ENCODE results near the gene S100A12. TPM values are rescaled to one million over a fixed set of nuclear protein-coding genes. Genes with fewer than 3 reads are reported as not detected.

The S100A12 gene
- polyA plus RNA-seq, 1 experiment: not detected

DNA sequence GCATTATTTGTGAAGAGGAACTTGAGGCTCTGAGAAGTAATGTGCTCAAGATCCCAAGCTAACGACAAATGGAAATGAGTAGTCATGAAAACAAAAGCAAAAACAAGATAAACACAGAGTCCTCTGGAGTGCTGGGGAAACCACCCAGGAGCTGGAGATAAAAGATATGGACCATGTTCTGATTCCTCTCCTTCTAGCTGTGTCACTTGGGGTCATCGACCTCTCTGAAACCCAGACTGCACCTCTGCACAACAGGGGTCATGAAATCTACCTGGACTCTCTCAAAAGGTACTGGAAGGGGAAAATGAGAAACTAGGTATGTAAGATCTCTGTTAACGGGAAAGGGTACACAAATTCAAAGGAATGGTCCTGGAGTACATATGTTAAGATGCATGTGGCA is 33.2 kb downstream of the S100A12 start:
- CTCF ChIA-PET: interaction anchor here (0.8 to 2.8 kb wide), 3 partner anchors 11 to 152 kb away, joined by 3 to 15 read pairs (median 5); no protein-coding TSS in a partner anchor

DNA sequence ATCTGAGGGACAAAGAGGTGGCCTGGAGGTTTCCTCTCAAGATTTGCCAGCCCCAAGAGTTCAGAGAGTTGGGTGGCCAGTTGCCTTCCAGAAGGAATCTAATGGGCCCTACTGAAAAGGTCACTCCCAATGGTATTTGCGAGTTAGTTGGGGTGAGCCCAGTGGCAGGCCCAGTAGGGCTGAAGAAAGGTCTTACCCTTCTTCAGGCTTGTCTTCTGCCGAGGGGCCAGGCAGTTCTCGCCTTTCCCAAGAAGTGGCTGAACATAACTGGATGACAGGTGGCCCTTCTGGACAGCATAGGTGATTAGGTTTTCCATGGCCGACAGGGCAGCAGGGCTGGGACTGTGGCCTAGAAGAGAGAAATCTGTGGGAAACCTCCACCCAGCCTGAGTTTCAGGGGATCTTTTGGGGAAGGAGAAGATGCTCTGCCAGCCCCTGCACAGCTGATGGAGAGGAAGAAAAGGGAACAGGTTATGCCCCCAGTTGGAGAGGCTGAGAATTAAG is 33.9 kb downstream of the S100A12 start:
- Histone ChIP-seq H3K36me3 (ENCODE audit: control insufficient read depth, insufficient read depth, low read length) (no peaks in the 10 kb centered on the region), H3K4me3 (ENCODE audit: low read depth, low read length) (no peak overlapping the region), H3K27me3 (ENCODE audit: control insufficient read depth, insufficient read depth, low read length) (0 out of 2 replicates have a peak, but pooled peaks cover 2% of the 10 kb centered on the region)
- ChIA-PET CTCF (interaction anchor here (2.8 kb wide), 1 partner anchor 11 kb away, joined by 15 read pairs; no protein-coding TSS in a partner anchor), POLR2A (no interaction called here)
- no peak for DNase-seq (ENCODE audit: low read depth)
- TF ChIP-seq, protein P1, sequence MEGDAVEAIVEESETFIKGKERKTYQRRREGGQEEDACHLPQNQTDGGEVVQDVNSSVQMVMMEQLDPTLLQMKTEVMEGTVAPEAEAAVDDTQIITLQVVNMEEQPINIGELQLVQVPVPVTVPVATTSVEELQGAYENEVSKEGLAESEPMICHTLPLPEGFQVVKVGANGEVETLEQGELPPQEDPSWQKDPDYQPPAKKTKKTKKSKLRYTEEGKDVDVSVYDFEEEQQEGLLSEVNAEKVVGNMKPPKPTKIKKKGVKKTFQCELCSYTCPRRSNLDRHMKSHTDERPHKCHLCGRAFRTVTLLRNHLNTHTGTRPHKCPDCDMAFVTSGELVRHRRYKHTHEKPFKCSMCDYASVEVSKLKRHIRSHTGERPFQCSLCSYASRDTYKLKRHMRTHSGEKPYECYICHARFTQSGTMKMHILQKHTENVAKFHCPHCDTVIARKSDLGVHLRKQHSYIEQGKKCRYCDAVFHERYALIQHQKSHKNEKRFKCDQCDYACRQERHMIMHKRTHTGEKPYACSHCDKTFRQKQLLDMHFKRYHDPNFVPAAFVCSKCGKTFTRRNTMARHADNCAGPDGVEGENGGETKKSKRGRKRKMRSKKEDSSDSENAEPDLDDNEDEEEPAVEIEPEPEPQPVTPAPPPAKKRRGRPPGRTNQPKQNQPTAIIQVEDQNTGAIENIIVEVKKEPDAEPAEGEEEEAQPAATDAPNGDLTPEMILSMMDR (IDR thresholded peaks at IDR 0.05; ENCODE audit: insufficient read depth, low read depth, low read length): no peak

More for the DNA sequence above, 33.2 kb downstream of the S100A12 start:
- Histone ChIP-seq H3K36me3 (ENCODE audit: control insufficient read depth, insufficient read depth, low read length) (no peaks in the 10 kb centered on the region), H3K27me3 (ENCODE audit: control insufficient read depth, insufficient read depth, low read length) (0 out of 2 replicates have a peak, but pooled peaks cover 2% of the 10 kb centered on the region), H3K4me3 (ENCODE audit: low read depth, low read length) (no peak overlapping the region)
- TF ChIP-seq, protein P1 (IDR thresholded peaks at IDR 0.05; ENCODE audit: insufficient read depth, low read depth, low read length): no peak
- POLR2A ChIA-PET: no interaction called here
- DNase-seq (ENCODE audit: low read depth): no peak

DNA sequence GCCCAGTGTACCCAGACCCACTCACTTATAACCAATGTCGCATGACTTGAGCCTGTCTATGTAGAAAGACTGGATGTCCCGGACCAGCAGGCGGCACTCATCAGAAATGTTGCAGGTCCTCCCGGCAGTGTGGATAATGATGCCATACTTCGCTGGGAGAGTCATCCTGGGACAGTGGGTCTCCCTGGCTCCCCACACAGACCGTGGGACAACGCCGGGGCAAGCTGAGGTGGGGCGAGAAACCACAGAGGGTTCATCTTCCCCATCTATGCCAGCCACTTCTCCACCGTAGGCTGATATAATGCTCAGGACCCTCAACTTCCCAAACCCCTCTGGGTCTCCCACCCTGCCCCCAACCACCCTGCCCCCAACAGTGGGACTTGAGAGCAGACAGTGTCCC is 35.1 kb downstream of the S100A12 start:
- ChIA-PET CTCF (no interaction called here), POLR2A (no interaction called here)
- H3K36me3 ChIP-seq (ENCODE audit: control insufficient read depth, insufficient read depth, low read length): no peaks in the 10 kb centered on the region
- no peak for DNase-seq (ENCODE audit: low read depth)
- TF ChIP-seq, protein P1 (IDR thresholded peaks at IDR 0.05; ENCODE audit: insufficient read depth, low read depth, low read length): no peak
- H3K27me3 ChIP-seq (ENCODE audit: control insufficient read depth, insufficient read depth, low read length): 0 out of 2 replicates have a peak, but pooled peaks cover 2% of the 10 kb centered on the region
- H3K4me3 ChIP-seq (ENCODE audit: low read depth, low read length): no peak overlapping the region

DNA sequence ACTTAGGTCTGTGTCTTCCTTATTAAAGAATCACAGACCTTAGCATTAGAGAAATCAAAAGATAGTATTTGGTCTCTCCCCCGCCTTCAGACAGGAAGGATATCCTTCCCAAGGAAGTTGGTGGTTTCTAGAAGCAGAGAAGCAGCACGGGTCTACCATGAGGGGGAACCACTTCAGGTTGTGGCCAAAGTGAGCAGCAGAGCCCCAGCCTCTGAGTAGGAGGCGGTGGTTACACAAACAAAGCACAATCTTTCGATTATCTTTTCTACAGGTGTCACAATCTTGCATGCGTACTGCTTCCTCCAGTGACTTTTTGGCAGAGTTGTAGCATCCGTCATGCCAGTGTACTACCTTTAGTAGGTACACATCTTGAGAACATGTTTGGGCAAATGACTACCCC is 35.6 kb downstream of the S100A12 start:
- Histone ChIP-seq H3K27me3 (ENCODE audit: control insufficient read depth, insufficient read depth, low read length) (0 out of 2 replicates have a peak, but pooled peaks cover 2% of the 10 kb centered on the region), H3K36me3 (ENCODE audit: control insufficient read depth, insufficient read depth, low read length) (no peaks in the 10 kb centered on the region), H3K4me3 (ENCODE audit: low read depth, low read length) (no peak overlapping the region)
- ChIA-PET POLR2A (no interaction called here), CTCF (interaction anchor here (0.6 kb wide), 1 partner anchor 25 kb away, joined by 3 read pairs; no protein-coding TSS in a partner anchor)
- no peak for DNase-seq (ENCODE audit: low read depth)
- TF ChIP-seq, protein P1 (IDR thresholded peaks at IDR 0.05; ENCODE audit: insufficient read depth, low read depth, low read length): no peak

DNA sequence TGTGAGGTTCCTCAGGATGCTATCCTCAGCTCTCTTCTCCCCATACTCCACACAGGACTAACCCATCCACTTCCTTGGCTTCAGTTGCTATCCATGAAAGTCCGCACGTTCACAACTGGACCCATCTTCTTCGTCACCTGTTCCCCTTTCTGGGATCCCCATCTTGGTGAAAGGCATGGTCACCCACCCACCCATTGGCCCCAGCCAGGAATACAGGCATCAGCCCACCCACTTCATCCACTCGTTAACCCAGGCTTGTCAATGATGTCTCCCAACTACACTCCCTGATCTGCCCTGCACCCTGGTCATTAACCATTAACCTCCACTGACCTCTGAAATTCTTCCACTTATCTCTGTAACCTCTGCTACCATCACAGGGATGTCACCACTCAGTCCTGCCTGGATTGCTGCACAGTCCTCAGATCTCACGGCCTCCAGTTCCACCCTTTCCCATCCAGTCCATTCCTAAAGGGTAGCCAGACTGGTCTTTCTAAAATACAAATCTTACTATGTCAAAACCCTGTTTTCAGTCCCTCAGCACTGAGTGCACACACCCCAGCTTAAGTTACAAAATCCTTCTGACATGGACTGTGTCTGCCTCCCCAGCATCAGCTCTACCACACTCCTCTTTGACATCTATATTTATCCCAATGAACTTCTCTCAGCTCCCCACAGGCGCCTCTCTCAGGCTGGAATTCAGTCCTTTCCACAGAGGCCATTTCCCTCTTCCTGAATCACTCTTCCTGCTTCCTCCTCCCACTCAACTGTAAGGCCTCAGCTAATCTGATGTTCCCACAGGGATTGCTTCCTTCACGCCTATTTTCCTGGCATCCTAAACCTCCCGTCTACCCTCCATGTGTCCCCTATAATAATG is 37.2 kb downstream of the S100A12 start:
- CTCF ChIA-PET: interaction anchor here (0.7 to 1.4 kb wide), 4 partner anchors 11 to 158 kb away, joined by 3 to 5 read pairs (median 3); partner anchors contain the start of gene PGLYRP4
- Histone ChIP-seq H3K27me3 (ENCODE audit: control insufficient read depth, insufficient read depth, low read length) (no peaks in the 10 kb centered on the region), H3K4me3 (ENCODE audit: low read depth, low read length) (no peak overlapping the region), H3K36me3 (ENCODE audit: control insufficient read depth, insufficient read depth, low read length) (no peaks in the 10 kb centered on the region)
- TF ChIP-seq, protein P1 (IDR thresholded peaks at IDR 0.05; ENCODE audit: insufficient read depth, low read depth, low read length): no peak
- POLR2A ChIA-PET: no interaction called here
- DNase-seq (ENCODE audit: low read depth): no peak
